Measurements from ENCODE around the gene DESI2.

DNA sequence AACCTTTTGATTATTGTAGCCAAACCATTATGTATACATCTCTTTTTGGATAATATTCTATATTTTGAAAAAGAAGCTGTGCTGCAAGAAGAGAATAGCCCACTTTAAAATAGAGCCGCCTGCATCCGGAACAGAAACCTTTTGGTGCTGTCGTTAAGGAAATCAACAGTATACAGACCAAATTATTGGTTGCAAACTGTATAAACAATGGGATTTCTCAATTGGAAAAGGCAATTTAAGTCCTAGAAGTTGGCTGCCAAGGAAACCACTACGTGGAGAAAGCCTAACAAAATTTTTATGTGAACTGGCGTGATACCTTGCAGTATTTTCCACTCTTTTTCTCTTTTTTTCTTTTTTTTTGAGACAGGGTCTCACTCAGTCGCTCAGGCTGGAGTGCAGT is 25.8 kb downstream of the DESI2 start:
- TF ChIP-seq, protein P1, sequence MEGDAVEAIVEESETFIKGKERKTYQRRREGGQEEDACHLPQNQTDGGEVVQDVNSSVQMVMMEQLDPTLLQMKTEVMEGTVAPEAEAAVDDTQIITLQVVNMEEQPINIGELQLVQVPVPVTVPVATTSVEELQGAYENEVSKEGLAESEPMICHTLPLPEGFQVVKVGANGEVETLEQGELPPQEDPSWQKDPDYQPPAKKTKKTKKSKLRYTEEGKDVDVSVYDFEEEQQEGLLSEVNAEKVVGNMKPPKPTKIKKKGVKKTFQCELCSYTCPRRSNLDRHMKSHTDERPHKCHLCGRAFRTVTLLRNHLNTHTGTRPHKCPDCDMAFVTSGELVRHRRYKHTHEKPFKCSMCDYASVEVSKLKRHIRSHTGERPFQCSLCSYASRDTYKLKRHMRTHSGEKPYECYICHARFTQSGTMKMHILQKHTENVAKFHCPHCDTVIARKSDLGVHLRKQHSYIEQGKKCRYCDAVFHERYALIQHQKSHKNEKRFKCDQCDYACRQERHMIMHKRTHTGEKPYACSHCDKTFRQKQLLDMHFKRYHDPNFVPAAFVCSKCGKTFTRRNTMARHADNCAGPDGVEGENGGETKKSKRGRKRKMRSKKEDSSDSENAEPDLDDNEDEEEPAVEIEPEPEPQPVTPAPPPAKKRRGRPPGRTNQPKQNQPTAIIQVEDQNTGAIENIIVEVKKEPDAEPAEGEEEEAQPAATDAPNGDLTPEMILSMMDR (IDR thresholded peaks at IDR 0.05 in 8 of 11, conservative IDR thresholded peaks at IDR 0.05 in 3 of 11) = no peak
- no peak for TF ChIP-seq POLR2A (IDR thresholded peaks at IDR 0.05)

Measured in spleen (tissue), 7 donors.